HCT116 (cell line): ENCODE measurements around the gene XKR7. TPM values are rescaled to one million over a fixed set of nuclear protein-coding genes. Genes with fewer than 3 reads are reported as not detected.

ENCODE experiments used
- ATAC-seq: fragments of 200-7000 bp; cut with Tn5 transposase; 2 replicates; pipeline ENCODE4 v1.9.1; 2020; ENCODE audit warnings: mild to moderate bottlenecking, moderate library complexity
- BruUV-seq: library from RNA; stranded (reverse); fragments of 400-500 nt; replicated peaks from 2 replicates; lab custom pipeline; 2021; lab: Mats Ljungman, UMichigan
- CTCF ChIA-PET: fragments of 300-600 bp; sonication (Branson Sonifier 250); formaldehyde crosslinking; loops from one replicate; lab custom pipeline; 2021; ENCODE audit warnings: antibody characterized with exemption; lab: Charles Lee
- POLR2A ChIA-PET: fragments of 300-600, 350-600 bp; sonication (Branson Sonifier 250); formaldehyde crosslinking; loops from one replicate; lab custom pipeline; 2021; ENCODE audit warnings: antibody characterized with exemption; lab: Charles Lee
- RAD21 ChIA-PET, 2 experiments: fragments of 300-600 bp; sonication (Branson Sonifier 250); formaldehyde crosslinking; loops; one replicate each; lab custom pipeline; 2023; ENCODE audit warnings: low total read pairs in 2 of 2; ENCODE audit not compliant: uncharacterized antibody in 2 of 2, unreplicated experiment in 2 of 2, low non-redundant PET in 1 of 2; lab: Charles Lee
- DNase-seq: peaks from one replicate; pipeline ENCODE4 v3.0.0-alpha.2; 2010; ENCODE audit warnings: low read depth, low spot score
- H2AFZ ChIP-seq: fragments of 200-600 bp; shearing (Covaris generic), sonication (generic); 2 replicates; pipeline ENCODE4 v1.6.1; 2017; ENCODE audit warnings: low read depth, mixed run types, mixed read lengths, antibody characterized with exemption, low read length; ENCODE audit not compliant: poor library complexity, severe bottlenecking
- H3K27ac ChIP-seq: 2 replicates; pipeline ENCODE4 v1.5.1; 2012; ENCODE audit warnings: low read depth, low read length
- H3K27me3 ChIP-seq: fragments of 200-600 bp; sonication (generic); 2 replicates; pipeline ENCODE4 v1.6.1; 2016; ENCODE audit warnings: mixed run types, low read length, mixed read lengths; ENCODE audit not compliant: insufficient read depth
- H3K36me3 ChIP-seq, 2 experiments: fragments of 200-500 bp in 1 of 2; fragments of 200-600 bp in 1 of 2; sonication (Bioruptor generic) in 1 of 2; sonication (generic) in 1 of 2; 2 replicates each; pipeline versions ENCODE4 v1.5.1 to v1.6.1; 2014 to 2016; ENCODE audit warnings: low read length in 2 of 2, inconsistent platforms in 1 of 2, mixed read lengths in 1 of 2, mixed run types in 1 of 2; ENCODE audit not compliant: insufficient read depth in 2 of 2, control insufficient read depth in 1 of 2
- H3K4me1 ChIP-seq, 2 experiments: fragments of 200-600 bp in 1 of 2; sonication (generic) in 1 of 2; 2 replicates each; pipeline versions ENCODE4 v1.5.1 to v1.6.1; 2012 to 2017; ENCODE audit warnings: low read length in 2 of 2, inconsistent platforms in 1 of 2, mild to moderate bottlenecking in 1 of 2, mixed read lengths in 1 of 2, mixed run types in 1 of 2, moderate library complexity in 1 of 2; ENCODE audit not compliant: insufficient read depth in 2 of 2, control insufficient read depth in 1 of 2
- H3K4me2 ChIP-seq: fragments of 200-600 bp; sonication (generic); 2 replicates; pipeline ENCODE4 v1.6.1; 2017; ENCODE audit warnings: mixed run types, low read length, mixed read lengths
- H3K4me3 ChIP-seq, 2 experiments: fragments of 200-600 bp in 1 of 2; sonication (generic) in 1 of 2; replicated peaks in 1 of 2; 2 replicates each; pipeline ENCODE4 v1.5.1; 2011 to 2016; ENCODE audit warnings: low read length in 2 of 2, control low read depth in 1 of 2, low read depth in 1 of 2, mild to moderate bottlenecking in 1 of 2, mixed read lengths in 1 of 2, mixed run types in 1 of 2
- H3K79me2 ChIP-seq: fragments of 200-600 bp; sonication (generic); 2 replicates; pipeline ENCODE4 v1.6.1; 2017; ENCODE audit warnings: mild to moderate bottlenecking, mixed run types, low read length, moderate library complexity, mixed read lengths; ENCODE audit not compliant: insufficient read depth
- H3K9ac ChIP-seq: fragments of 200-600 bp; sonication (generic); 2 replicates; pipeline ENCODE4 v1.6.1; 2016; ENCODE audit warnings: low read length, mixed read lengths
- H3K9me2 ChIP-seq: fragments of 200-600 bp; sonication (generic), shearing (Covaris generic); 2 replicates; pipeline ENCODE4 v1.6.1; 2017; ENCODE audit warnings: mixed run types, mild to moderate bottlenecking, moderate library complexity; ENCODE audit not compliant: insufficient read depth
- H3K9me3 ChIP-seq, 2 experiments: fragments of 200-500 bp in 1 of 2; fragments of 200-600 bp in 1 of 2; sonication (Bioruptor generic) in 1 of 2; sonication (generic) in 1 of 2; 2 replicates each; pipeline ENCODE4 v1.6.1; 2014 to 2017; ENCODE audit warnings: low read length in 2 of 2, mixed read lengths in 2 of 2, inconsistent platforms in 1 of 2, low read depth in 1 of 2, mild to moderate bottlenecking in 1 of 2, mixed run types in 1 of 2, moderate library complexity in 1 of 2; ENCODE audit not compliant: control insufficient read depth in 1 of 2, insufficient read depth in 1 of 2
- H4K20me1 ChIP-seq: fragments of 200-600 bp; sonication (generic), shearing (Covaris generic); 2 replicates; pipeline ENCODE4 v1.6.1; 2017; ENCODE audit warnings: mixed run types, mild to moderate bottlenecking, moderate library complexity; ENCODE audit not compliant: insufficient read depth
- ATF3 ChIP-seq: IDR thresholded peaks from 2 replicates; pipeline ENCODE4 v1.6.1; 2012
- CBX3 ChIP-seq: IDR thresholded peaks from 2 replicates; pipeline ENCODE4 v1.6.1; 2012; ENCODE audit warnings: low read depth
- CEBPB ChIP-seq: IDR thresholded peaks from 2 replicates; pipeline ENCODE4 v1.6.1; 2012; ENCODE audit warnings: low read depth
- EGR1 ChIP-seq: IDR thresholded peaks from 2 replicates; pipeline ENCODE4 v1.6.1; 2012; ENCODE audit warnings: low read depth
- ELF1 ChIP-seq: IDR thresholded peaks from 2 replicates; pipeline ENCODE4 v1.6.1; 2012; ENCODE audit warnings: low read depth, borderline replicate concordance
- EZH2 ChIP-seq: fragments of 200-600 bp; sonication (generic); IDR thresholded peaks from 2 replicates; pipeline ENCODE4 v1.6.1; 2017; ENCODE audit warnings: antibody characterized with exemption, mixed run types
- EZH2phosphoT487 ChIP-seq: fragments of 200-600 bp; IDR thresholded peaks from 2 replicates; pipeline ENCODE4 v1.6.1; 2018; ENCODE audit warnings: antibody characterized with exemption, borderline replicate concordance
- FOSL1 ChIP-seq: IDR thresholded peaks from 2 replicates; pipeline ENCODE4 v1.6.1; 2012; ENCODE audit warnings: low read depth
- JUND ChIP-seq: IDR thresholded peaks from 2 replicates; pipeline ENCODE4 v1.6.1; 2012
- POLR2A ChIP-seq: IDR thresholded peaks from 2 replicates; pipeline ENCODE4 v1.7.0; 2011; ENCODE audit warnings: borderline replicate concordance; ENCODE audit not compliant: insufficient read depth, insufficient read length; ENCODE audit errors: extremely low read depth
- POLR2AphosphoS5 ChIP-seq: IDR thresholded peaks from 2 replicates; pipeline ENCODE4 v1.6.1; 2011; ENCODE audit warnings: mild to moderate bottlenecking, low read depth, low read length, moderate library complexity
- RAD21 ChIP-seq: IDR thresholded peaks from 2 replicates; pipeline ENCODE4 v1.6.1; 2012; ENCODE audit warnings: low read depth, mild to moderate bottlenecking
- SIN3A ChIP-seq: IDR thresholded peaks from 2 replicates; pipeline ENCODE4 v1.6.1; 2012; ENCODE audit warnings: low read depth
- SP1 ChIP-seq: IDR thresholded peaks from 2 replicates; pipeline ENCODE4 v1.6.1; 2012; ENCODE audit warnings: low read depth
- SRF ChIP-seq: IDR thresholded peaks from 2 replicates; pipeline ENCODE4 v1.6.1; 2012; ENCODE audit warnings: low read depth
- ZFX ChIP-seq: fragments of 450-650 bp; IDR thresholded peaks from 2 replicates; pipeline ENCODE4 v1.6.1; 2017
- ZNF274 ChIP-seq: fragments of 200-500 bp; sonication (Bioruptor generic); IDR thresholded peaks from 2 replicates; pipeline ENCODE4 v1.6.1; 2014; ENCODE audit warnings: mild to moderate bottlenecking, low read depth, low read length, inconsistent platforms
- intact Hi-C: fragments of 100-400 bp; cut with micrococcal nuclease; formaldehyde crosslinking; loops from 2 replicates; pipeline ENCODE4 v1.10.0; 2022
- total RNA-seq: library from RNA; stranded (reverse); gene quantifications from one replicate; pipeline ENCODE4 v1.2.1, GENCODE V29; 2021; ENCODE audit not compliant: unreplicated experiment
- TF ChIP-seq, protein P1 (sequence below): IDR thresholded peaks from 2 replicates; pipeline ENCODE4 v1.6.1; 2012
- TF ChIP-seq, protein P2 (sequence below), 3 experiments: fragments of 200-600 bp in 1 of 3; sonication (generic) in 1 of 3; IDR thresholded peaks in 2 of 3; conservative IDR thresholded peaks in 1 of 3; 2 replicates each; pipeline ENCODE4 v1.5.1; 2012 to 2017; ENCODE audit warnings: low read depth in 2 of 3, low read length in 2 of 3, antibody characterized with exemption in 1 of 3, borderline replicate concordance in 1 of 3, control low read depth in 1 of 3, mild to moderate bottlenecking in 1 of 3, mixed read lengths in 1 of 3, mixed run types in 1 of 3, moderate library complexity in 1 of 3; ENCODE audit not compliant: insufficient read depth in 1 of 3

The XKR7 gene
- total RNA-seq, 1 experiment from 2014 or later, result not detected

GRCh38 chr20:32035426-32035779, 67.5 kb downstream of the XKR7 start:
- intact Hi-C loops, result no loop called here
- ATAC-seq (no peak), DNase-seq (no peak)
- Histone ChIP-seq H2AFZ (no peak overlapping the region), H3K9me3 (no peaks in the 10 kb centered on the region), H3K36me3 (no peaks in the 10 kb centered on the region), H3K9me2 (no peaks in the 10 kb centered on the region), H3K27ac (no peak overlapping the region), H4K20me1 (no peaks in the 10 kb centered on the region), H3K27me3 (peaks cover 32% of the 10 kb centered on the region), H3K4me3 (no peak overlapping the region), H3K79me2 (no peaks in the 10 kb centered on the region), H3K4me1 (peaks cover 4 to 6% of the 10 kb centered on the region in 2 experiments; a peak in 2 of 4 replicates), H3K9ac (no peak overlapping the region), H3K4me2 (no peak overlapping the region)
- RAD21 ChIA-PET, result no interaction called here
- no TSS peak for BruUV-seq
- CTCF ChIA-PET, result interaction anchor here (0.8 to 2.2 kb wide), 5 partner anchors 9 to 617 kb away, joined by 3 to 7 read pairs (median 4); no protein-coding TSS in a partner anchor
- POLR2A ChIA-PET, result no interaction called here
- TF ChIP-seq ELF1 (no peak), RAD21 (no peak), SRF (no peak), JUND (no peak), ATF3 (no peak), CBX3 (no peak), SIN3A (no peak), EZH2phosphoT487 (no peak), SP1 (no peak)
- TF ChIP-seq, protein P1, sequence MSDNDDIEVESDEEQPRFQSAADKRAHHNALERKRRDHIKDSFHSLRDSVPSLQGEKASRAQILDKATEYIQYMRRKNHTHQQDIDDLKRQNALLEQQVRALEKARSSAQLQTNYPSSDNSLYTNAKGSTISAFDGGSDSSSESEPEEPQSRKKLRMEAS, result no peak

- CTCF ChIA-PET, result interaction anchor here (1.2 to 2.2 kb wide), 3 partner anchors 10 to 617 kb away, joined by 3 to 7 read pairs (median 4); no protein-coding TSS in a partner anchor
- H2AFZ ChIP-seq, result no peak overlapping the region
- H3K9me3 ChIP-seq, result no peaks in the 10 kb centered on the region
- POLR2A ChIA-PET, result no interaction called here
- no TSS peak for BruUV-seq
- no peak overlapping the region for H3K9ac ChIP-seq
- intact Hi-C loops, result no loop called here
- no peak overlapping the region for H3K4me2 ChIP-seq
- no peak for DNase-seq
- H3K79me2 ChIP-seq, result no peaks in the 10 kb centered on the region
- RAD21 ChIA-PET, result no interaction called here
- TF ChIP-seq ZNF274, result no peak
- TF ChIP-seq POLR2AphosphoS5, result no peak
- TF ChIP-seq JUND, result no peak
- no peak for TF ChIP-seq POLR2A
- TF ChIP-seq FOSL1, result no peak
- TF ChIP-seq ZFX, result no peak
- TF ChIP-seq, protein P1, result no peak
- no peak for TF ChIP-seq ELF1
- no peak for TF ChIP-seq EGR1
- TF ChIP-seq RAD21, result no peak
- TF ChIP-seq ATF3, result no peak
- TF ChIP-seq EZH2, result no peak
- TF ChIP-seq, protein P2, sequence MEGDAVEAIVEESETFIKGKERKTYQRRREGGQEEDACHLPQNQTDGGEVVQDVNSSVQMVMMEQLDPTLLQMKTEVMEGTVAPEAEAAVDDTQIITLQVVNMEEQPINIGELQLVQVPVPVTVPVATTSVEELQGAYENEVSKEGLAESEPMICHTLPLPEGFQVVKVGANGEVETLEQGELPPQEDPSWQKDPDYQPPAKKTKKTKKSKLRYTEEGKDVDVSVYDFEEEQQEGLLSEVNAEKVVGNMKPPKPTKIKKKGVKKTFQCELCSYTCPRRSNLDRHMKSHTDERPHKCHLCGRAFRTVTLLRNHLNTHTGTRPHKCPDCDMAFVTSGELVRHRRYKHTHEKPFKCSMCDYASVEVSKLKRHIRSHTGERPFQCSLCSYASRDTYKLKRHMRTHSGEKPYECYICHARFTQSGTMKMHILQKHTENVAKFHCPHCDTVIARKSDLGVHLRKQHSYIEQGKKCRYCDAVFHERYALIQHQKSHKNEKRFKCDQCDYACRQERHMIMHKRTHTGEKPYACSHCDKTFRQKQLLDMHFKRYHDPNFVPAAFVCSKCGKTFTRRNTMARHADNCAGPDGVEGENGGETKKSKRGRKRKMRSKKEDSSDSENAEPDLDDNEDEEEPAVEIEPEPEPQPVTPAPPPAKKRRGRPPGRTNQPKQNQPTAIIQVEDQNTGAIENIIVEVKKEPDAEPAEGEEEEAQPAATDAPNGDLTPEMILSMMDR (IDR thresholded peaks at IDR 0.05 in 2 of 3, conservative IDR thresholded peaks at IDR 0.05 in 1 of 3; ENCODE audit: borderline replicate concordance in 1 of 3, insufficient read depth in 1 of 3, low read depth in 2 of 3, low read length in 2 of 3), result no peak
- no peak for TF ChIP-seq CEBPB
- no peak for TF ChIP-seq CBX3
- TF ChIP-seq SIN3A, result no peak
- ATAC-seq, result no peak
- H3K27me3 ChIP-seq, result peaks cover 32% of the 10 kb centered on the region
- no peaks in the 10 kb centered on the region for H3K36me3 ChIP-seq
- H3K27ac ChIP-seq, result no peak overlapping the region
- H3K9me2 ChIP-seq, result no peaks in the 10 kb centered on the region
- H3K4me3 ChIP-seq, result no peak overlapping the region
- no peaks in the 10 kb centered on the region for H4K20me1 ChIP-seq
- peaks cover 4 to 6% of the 10 kb centered on the region in 2 experiments; a peak in 2 of 4 replicates for H3K4me1 ChIP-seq
Observed at GRCh38 chr20:32036252-32036651, 68.3 kb downstream of the XKR7 start.
